Endothelial cell of umbilical vein (primary cell): Measurements from ENCODE around the gene OR2H2. TPM values are rescaled to one million over a fixed set of nuclear protein-coding genes. Genes with fewer than 3 reads are reported as not detected.

Source experiments
- BruUV-seq: library from RNA; stranded (reverse); fragments of 400-500 nt; replicated peaks from 2 replicates; lab custom pipeline; 2021; lab: Mats Ljungman, UMichigan
- CTCF ChIA-PET: fragments of 300-600, 350-600 bp; sonication (Branson Sonifier 250); formaldehyde crosslinking; loops from one replicate; lab custom pipeline; 2021; ENCODE audit warnings: antibody characterized with exemption, inconsistent platforms; lab: Charles Lee
- POLR2A ChIA-PET: fragments of 300-600, 350-600 bp; sonication (Branson Sonifier 250); formaldehyde crosslinking; loops from one replicate; lab custom pipeline; 2021; ENCODE audit warnings: antibody characterized with exemption, inconsistent platforms; lab: Charles Lee
- DNase-seq: peaks from one replicate; pipeline ENCODE4 v3.0.0-alpha.2; 2011; ENCODE audit warnings: low read depth, low spot score
- FAIRE-seq: peaks from 2 replicates; lab custom pipeline; 2011; peaks lifted over from hg19 to GRCh38; lab: Jason Lieb, UNC
- H2AFZ ChIP-seq: 2 replicates; pipeline ENCODE4 v1.6.0; 2012; ENCODE audit warnings: low read depth, low read length, control low read depth, inconsistent platforms
- H3K27ac ChIP-seq: 2 replicates; pipeline ENCODE4 v1.5.1; 2011; ENCODE audit warnings: low read depth, mild to moderate bottlenecking, control low read depth, low read length, moderate library complexity; ENCODE audit not compliant: insufficient read depth
- H3K27me3 ChIP-seq, 2 experiments: 2 replicates each; pipeline versions ENCODE4 v1.6.0 to v1.6.1; 2011; ENCODE audit warnings: low read length in 2 of 2, mixed read lengths in 1 of 2; ENCODE audit not compliant: control insufficient read depth in 2 of 2, insufficient read depth in 2 of 2
- H3K36me3 ChIP-seq, 2 experiments: 2 replicates in 1 of 2; 3 replicates in 1 of 2; pipeline ENCODE4 v1.5.1; 2011; ENCODE audit warnings: low read length in 2 of 2, mild to moderate bottlenecking in 1 of 2, moderate library complexity in 1 of 2; ENCODE audit not compliant: control insufficient read depth in 2 of 2, insufficient read depth in 2 of 2; ENCODE audit errors: extremely low read depth in 1 of 2
- H3K4me1 ChIP-seq: 3 replicates; pipeline ENCODE4 v1.5.1; 2011; ENCODE audit warnings: mild to moderate bottlenecking, low read length; ENCODE audit not compliant: control insufficient read depth, insufficient read depth; ENCODE audit errors: extremely low read depth
- H3K4me2 ChIP-seq: 2 replicates; pipeline ENCODE4 v1.6.1; 2011; ENCODE audit warnings: low read length, control low read depth, mixed read lengths; ENCODE audit not compliant: insufficient read depth
- H3K4me3 ChIP-seq, 3 experiments: fragments of 200-600 bp in 1 of 3; sonication (generic), shearing (Covaris generic) in 1 of 3; replicated peaks in 1 of 3; 2 replicates each; pipeline ENCODE4 v1.5.1; 2011 to 2016; ENCODE audit warnings: control low read depth in 3 of 3, low read length in 3 of 3, mild to moderate bottlenecking in 2 of 3, inconsistent platforms in 1 of 3, low read depth in 1 of 3, moderate library complexity in 1 of 3; ENCODE audit not compliant: insufficient read depth in 1 of 3
- H3K79me2 ChIP-seq: 2 replicates; pipeline ENCODE4 v1.6.0; 2012; ENCODE audit warnings: low read length, inconsistent platforms; ENCODE audit not compliant: control insufficient read depth, insufficient read depth
- H3K9ac ChIP-seq: replicated peaks from 2 replicates; pipeline ENCODE3; 2011; ENCODE audit warnings: low read length, control low read depth; ENCODE audit not compliant: insufficient read depth; ENCODE audit errors: extremely low read depth
- H3K9me1 ChIP-seq: replicated peaks from 3 replicates; pipeline ENCODE4 v1.6.0; 2011; ENCODE audit warnings: mild to moderate bottlenecking, low read length; ENCODE audit not compliant: control insufficient read depth, insufficient read depth; ENCODE audit errors: extremely low read depth
- H3K9me3 ChIP-seq: replicated peaks from 2 replicates; pipeline ENCODE4 v1.5.1; 2012; ENCODE audit warnings: low read length, inconsistent platforms; ENCODE audit not compliant: control insufficient read depth, insufficient read depth
- H4K20me1 ChIP-seq: replicated peaks from 2 replicates; pipeline ENCODE3; 2011; ENCODE audit warnings: mild to moderate bottlenecking, low read length; ENCODE audit not compliant: control insufficient read depth, insufficient read depth; ENCODE audit errors: extremely low read depth
- EZH2 ChIP-seq: IDR thresholded peaks from 2 replicates; pipeline ENCODE4 v1.6.1; 2012; ENCODE audit warnings: borderline replicate concordance, low read depth, mild to moderate bottlenecking, moderate library complexity, low read length, inconsistent platforms; ENCODE audit not compliant: severe bottlenecking
- FOS ChIP-seq: IDR thresholded peaks from 2 replicates; pipeline ENCODE4 v1.6.1; 2011; ENCODE audit warnings: mild to moderate bottlenecking, low read length, moderate library complexity, borderline replicate concordance; ENCODE audit not compliant: insufficient read depth
- GATA2 ChIP-seq: IDR thresholded peaks from 2 replicates; pipeline ENCODE4 v1.7.0; 2011; ENCODE audit warnings: low read depth, mild to moderate bottlenecking, moderate library complexity, mixed read lengths, low read length; ENCODE audit not compliant: insufficient read length, insufficient read depth
- JUN ChIP-seq: IDR thresholded peaks from 2 replicates; pipeline ENCODE4 v1.6.1; 2011; ENCODE audit warnings: borderline replicate concordance, low read depth; ENCODE audit not compliant: insufficient read length, insufficient read depth
- MYC ChIP-seq: IDR thresholded peaks from one replicate; pipeline ENCODE4 v1.6.1; 2011; ENCODE audit warnings: mild to moderate bottlenecking, low read depth, low read length
- POLR2A ChIP-seq: IDR thresholded peaks from 2 replicates; pipeline ENCODE4 v1.6.1; 2012; ENCODE audit warnings: low read depth, mild to moderate bottlenecking, control low read depth, low read length
- POLR2AphosphoS5 ChIP-seq: IDR thresholded peaks from 2 replicates; pipeline ENCODE4 v1.6.1; 2012; ENCODE audit warnings: low read depth, mild to moderate bottlenecking, control low read depth, low read length, moderate library complexity; ENCODE audit not compliant: insufficient read depth
- dilution Hi-C: fragments of 300-500 bp; cut with MboI; formaldehyde crosslinking; loops from one replicate; pipeline ENCODE4 v1.15.0; 2019; ENCODE audit warnings: low sequenced_read_pairs; ENCODE audit not compliant: extremely low pct_ligation_motif_present
- intact Hi-C: fragments of 100-400 bp; cut with micrococcal nuclease; formaldehyde crosslinking; loops from one replicate; pipeline ENCODE4 v1.10.0; 2022
- polyA plus RNA-seq, 4 experiments: library from polyadenylated mRNA; depleted of rRNA in 3 of 4; stranded (reverse) in 3 of 4; unstranded in 1 of 4; fragments of >200 nt; gene quantifications; 2 replicates each; pipeline versions ENCODE4 v1.2.1 to v1.2.3, GENCODE V29; 2011 to 2012; ENCODE audit warnings: missing spikeins in 1 of 4
- total RNA-seq: library from RNA; stranded (reverse); gene quantifications from 2 replicates; pipeline ENCODE4 v1.2.3, GENCODE V29; 2021
- TF ChIP-seq, protein P1 (sequence below), 2 donors: IDR thresholded peaks; 1 replicate in 1 of 2; 2 replicates in 1 of 2; pipeline ENCODE4 v1.5.1; 2011; ENCODE audit warnings: low read length in 2 of 2, mild to moderate bottlenecking in 2 of 2, moderate library complexity in 2 of 2, control low read depth in 1 of 2, inconsistent platforms in 1 of 2, low read depth in 1 of 2; ENCODE audit not compliant: insufficient read depth in 1 of 2; ENCODE audit errors: extremely low read depth in 1 of 2
- TF ChIP-seq, protein P2 (sequence below): IDR thresholded peaks from 2 replicates; pipeline ENCODE4 v1.6.1; 2011; ENCODE audit not compliant: insufficient read depth, insufficient read length

Gene OR2H2
- total and polyA plus RNA-seq, 2 donors (not counting 3 experiments of a cell fraction or from before 2014, with no cell fraction given), result not detected

DNA sequence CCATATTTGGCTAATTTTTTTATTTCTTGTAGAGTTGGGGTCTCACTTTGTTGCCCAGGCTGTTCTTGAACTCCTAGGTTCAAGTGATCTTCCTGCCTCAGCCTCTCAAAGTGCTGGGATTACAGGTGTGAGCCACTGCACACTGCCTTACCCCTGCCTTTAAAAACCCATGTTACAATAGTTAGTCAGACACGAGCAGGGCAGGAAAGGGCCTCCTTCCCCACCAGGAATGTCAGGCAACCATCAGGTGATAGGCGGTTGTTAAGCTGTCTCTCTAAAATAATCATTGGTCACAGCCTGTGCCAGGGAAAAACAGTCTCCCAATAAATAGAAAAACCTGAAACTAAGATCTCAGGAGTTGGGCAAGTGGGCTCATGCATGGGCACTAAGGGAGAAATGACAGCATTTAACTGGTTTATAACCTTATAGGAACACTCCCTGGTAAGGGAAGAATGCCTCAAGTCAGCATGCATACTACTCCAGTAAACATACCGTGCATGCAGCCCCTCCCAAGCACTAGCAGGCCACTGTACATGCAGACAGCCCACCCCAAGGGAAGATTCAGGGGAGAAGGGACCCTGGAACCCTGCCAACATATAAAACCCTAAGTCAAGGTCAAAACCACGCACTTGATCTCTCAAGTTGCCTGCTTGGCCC is 8.4 kb downstream of the OR2H2 start:
- no TSS peak for BruUV-seq
- TF ChIP-seq GATA2 (no peak), POLR2A (no peak), POLR2AphosphoS5 (no peak), FOS (no peak), MYC (no peak), EZH2 (no peak), JUN (no peak)
- TF ChIP-seq, protein P1, sequence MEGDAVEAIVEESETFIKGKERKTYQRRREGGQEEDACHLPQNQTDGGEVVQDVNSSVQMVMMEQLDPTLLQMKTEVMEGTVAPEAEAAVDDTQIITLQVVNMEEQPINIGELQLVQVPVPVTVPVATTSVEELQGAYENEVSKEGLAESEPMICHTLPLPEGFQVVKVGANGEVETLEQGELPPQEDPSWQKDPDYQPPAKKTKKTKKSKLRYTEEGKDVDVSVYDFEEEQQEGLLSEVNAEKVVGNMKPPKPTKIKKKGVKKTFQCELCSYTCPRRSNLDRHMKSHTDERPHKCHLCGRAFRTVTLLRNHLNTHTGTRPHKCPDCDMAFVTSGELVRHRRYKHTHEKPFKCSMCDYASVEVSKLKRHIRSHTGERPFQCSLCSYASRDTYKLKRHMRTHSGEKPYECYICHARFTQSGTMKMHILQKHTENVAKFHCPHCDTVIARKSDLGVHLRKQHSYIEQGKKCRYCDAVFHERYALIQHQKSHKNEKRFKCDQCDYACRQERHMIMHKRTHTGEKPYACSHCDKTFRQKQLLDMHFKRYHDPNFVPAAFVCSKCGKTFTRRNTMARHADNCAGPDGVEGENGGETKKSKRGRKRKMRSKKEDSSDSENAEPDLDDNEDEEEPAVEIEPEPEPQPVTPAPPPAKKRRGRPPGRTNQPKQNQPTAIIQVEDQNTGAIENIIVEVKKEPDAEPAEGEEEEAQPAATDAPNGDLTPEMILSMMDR (IDR thresholded peaks at IDR 0.05; ENCODE audit: extremely low read depth in 1 of 2, insufficient read depth in 1 of 2, low read depth in 1 of 2, low read length in 2 of 2), result no peak
- TF ChIP-seq, protein P2, sequence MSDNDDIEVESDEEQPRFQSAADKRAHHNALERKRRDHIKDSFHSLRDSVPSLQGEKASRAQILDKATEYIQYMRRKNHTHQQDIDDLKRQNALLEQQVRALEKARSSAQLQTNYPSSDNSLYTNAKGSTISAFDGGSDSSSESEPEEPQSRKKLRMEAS, result no peak
- POLR2A ChIA-PET, result no interaction called here

More for the DNA sequence above, 8.4 kb downstream of the OR2H2 start:
- no peak overlapping the region for H3K4me3 ChIP-seq
- CTCF ChIA-PET, result no interaction called here
- no peaks in the 10 kb centered on the region for H3K9me1 ChIP-seq
- FAIRE-seq, result no peak
- no peaks in the 10 kb centered on the region for H4K20me1 ChIP-seq
- H3K9me3 ChIP-seq, result no peaks in the 10 kb centered on the region
- no peaks in the 10 kb centered on the region for H3K4me1 ChIP-seq
- no peak overlapping the region for H3K27ac ChIP-seq
- DNase-seq, result no peak
- H3K27me3 ChIP-seq, result peaks cover 0 to 8% of the 10 kb centered on the region in 2 experiments
- H2AFZ ChIP-seq, result no peak overlapping the region
- no peak overlapping the region for H3K9ac ChIP-seq
- H3K4me2 ChIP-seq, result no peak overlapping the region
- intact Hi-C loops, result no loop called here
- no peaks in the 10 kb centered on the region for H3K79me2 ChIP-seq
- H3K36me3 ChIP-seq, result no peaks in the 10 kb centered on the region
- dilution Hi-C loops, result no loop called here
